ENCODE results near the gene STYK1. TPM values are rescaled to one million over a fixed set of nuclear protein-coding genes. Genes with fewer than 3 reads are reported as not detected.

The STYK1 gene
- total and polyA plus RNA-seq, 9 of the 15 experiments (the other 6 are each of a cell fraction or from before 2014, with no cell fraction given) = 0.31 to 1.8 (median 0.64) TPM

- Histone ChIP-seq H3K9me3 (replicated peaks; ENCODE audit: control insufficient read depth, insufficient read depth, low read depth, low read length) (no peaks in the 10 kb centered on the region), H2AFZ (ENCODE audit: low read depth, low read length) (no peak overlapping the region), H3K4me2 (ENCODE audit: insufficient read depth, low read length) (no peak overlapping the region), H3K36me3 (ENCODE audit: control insufficient read depth, insufficient read depth, low read length) (no peaks in the 10 kb centered on the region), H3K4me3 (no peak overlapping the region), H3K4me1 (replicated peaks in 1 of 2; ENCODE audit: control insufficient read depth in 2 of 2, insufficient read depth in 2 of 2, low read length in 2 of 2) (no peaks in the 10 kb centered on the region), H4K20me1 (replicated peaks; ENCODE audit: control insufficient read depth, insufficient read depth, low read length) (no peaks in the 10 kb centered on the region), H3K27ac (ENCODE audit: extremely low read depth, low read depth, low read length) (no peak overlapping the region), H3K79me2 (ENCODE audit: control insufficient read depth, insufficient read depth, low read length) (no peaks in the 10 kb centered on the region), H3K27me3 (ENCODE audit: control insufficient read depth in 2 of 2, insufficient read depth in 2 of 2, low read length in 2 of 2) (no peaks in the 10 kb centered on the region), H3K9ac (ENCODE audit: insufficient read depth in 1 of 2, low read depth in 2 of 2, low read length in 2 of 2) (no peak overlapping the region), H3K9me1 (ENCODE audit: control insufficient read depth, insufficient read depth, low read length) (no peaks in the 10 kb centered on the region)
- CTCF ChIA-PET (ENCODE audit: low intra/inter-chr PET ratio) = no interaction called here
- FAIRE-seq (no peak), DNase-seq (ENCODE audit: extremely low read depth in 1 of 4, low spot score in 3 of 4) (no peak), ATAC-seq (no peak)
- in situ Hi-C loops (cut with MboI) (no loop called here), intact Hi-C loops (cut with micrococcal nuclease) (no loop called here)
- TF ChIP-seq, protein P1, sequence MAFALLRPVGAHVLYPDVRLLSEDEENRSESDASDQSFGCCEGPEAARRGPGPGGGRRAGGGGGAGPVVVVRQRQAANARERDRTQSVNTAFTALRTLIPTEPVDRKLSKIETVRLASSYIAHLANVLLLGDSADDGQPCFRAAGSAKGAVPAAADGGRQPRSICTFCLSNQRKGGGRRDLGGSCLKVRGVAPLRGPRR (CRISPR knock-in tag; IDR thresholded peaks at IDR 0.05) = no peak
- TF ChIP-seq, protein P2, sequence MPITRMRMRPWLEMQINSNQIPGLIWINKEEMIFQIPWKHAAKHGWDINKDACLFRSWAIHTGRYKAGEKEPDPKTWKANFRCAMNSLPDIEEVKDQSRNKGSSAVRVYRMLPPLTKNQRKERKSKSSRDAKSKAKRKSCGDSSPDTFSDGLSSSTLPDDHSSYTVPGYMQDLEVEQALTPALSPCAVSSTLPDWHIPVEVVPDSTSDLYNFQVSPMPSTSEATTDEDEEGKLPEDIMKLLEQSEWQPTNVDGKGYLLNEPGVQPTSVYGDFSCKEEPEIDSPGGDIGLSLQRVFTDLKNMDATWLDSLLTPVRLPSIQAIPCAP (CRISPR knock-in tag; IDR thresholded peaks at IDR 0.05; ENCODE audit: borderline replicate concordance) = no peak
- no peak for TF ChIP-seq ZEB2 (IDR thresholded peaks at IDR 0.05)
- no peak for TF ChIP-seq POLR2G (IDR thresholded peaks at IDR 0.05; ENCODE audit: low read depth, low read length)
- TF ChIP-seq RFX7 (CRISPR knock-in tag; IDR thresholded peaks at IDR 0.05) = no peak
- TF ChIP-seq ZKSCAN8 (CRISPR knock-in tag; IDR thresholded peaks at IDR 0.05) = no peak
- no peak for TF ChIP-seq MTA2 (IDR thresholded peaks at IDR 0.05; ENCODE audit: low read depth)
- TF ChIP-seq, protein P3, sequence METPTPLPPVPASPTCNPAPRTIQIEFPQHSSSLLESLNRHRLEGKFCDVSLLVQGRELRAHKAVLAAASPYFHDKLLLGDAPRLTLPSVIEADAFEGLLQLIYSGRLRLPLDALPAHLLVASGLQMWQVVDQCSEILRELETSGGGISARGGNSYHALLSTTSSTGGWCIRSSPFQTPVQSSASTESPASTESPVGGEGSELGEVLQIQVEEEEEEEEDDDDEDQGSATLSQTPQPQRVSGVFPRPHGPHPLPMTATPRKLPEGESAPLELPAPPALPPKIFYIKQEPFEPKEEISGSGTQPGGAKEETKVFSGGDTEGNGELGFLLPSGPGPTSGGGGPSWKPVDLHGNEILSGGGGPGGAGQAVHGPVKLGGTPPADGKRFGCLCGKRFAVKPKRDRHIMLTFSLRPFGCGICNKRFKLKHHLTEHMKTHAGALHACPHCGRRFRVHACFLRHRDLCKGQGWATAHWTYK (CRISPR knock-in tag; IDR thresholded peaks at IDR 0.05) = no peak
- no peak for TF ChIP-seq FOXK1 (CRISPR knock-in tag; IDR thresholded peaks at IDR 0.05; ENCODE audit: borderline replicate concordance)
- no peak for TF ChIP-seq ZNF174 (CRISPR knock-in tag; IDR thresholded peaks at IDR 0.05)
- TF ChIP-seq BMI1 (IDR thresholded peaks at IDR 0.05; ENCODE audit: low read length) = no peak
- TF ChIP-seq HLTF (IDR thresholded peaks at IDR 0.05) = no peak
- no TSS peak for BruUV-seq (replicated peaks)
- POLR2A ChIA-PET = no interaction called here
- 17% methylated on average over 3 of the region's 3 CpGs for WGBS (ENCODE audit: insufficient coverage, low coverage, missing lambda C conversion rate)
These were observed 37.7 kb downstream of the STYK1 start for GRCh38 chr12:10636124-10636523.

Data from K562 (cell line).